ENCODE measurements around the gene KLK12. TPM values are rescaled to one million over a fixed set of nuclear protein-coding genes. Genes with fewer than 3 reads are reported as not detected.

Gene KLK12
- total and polyA plus RNA-seq, 10 donors, result 0.16 TPM; not detected in 9

DNA sequence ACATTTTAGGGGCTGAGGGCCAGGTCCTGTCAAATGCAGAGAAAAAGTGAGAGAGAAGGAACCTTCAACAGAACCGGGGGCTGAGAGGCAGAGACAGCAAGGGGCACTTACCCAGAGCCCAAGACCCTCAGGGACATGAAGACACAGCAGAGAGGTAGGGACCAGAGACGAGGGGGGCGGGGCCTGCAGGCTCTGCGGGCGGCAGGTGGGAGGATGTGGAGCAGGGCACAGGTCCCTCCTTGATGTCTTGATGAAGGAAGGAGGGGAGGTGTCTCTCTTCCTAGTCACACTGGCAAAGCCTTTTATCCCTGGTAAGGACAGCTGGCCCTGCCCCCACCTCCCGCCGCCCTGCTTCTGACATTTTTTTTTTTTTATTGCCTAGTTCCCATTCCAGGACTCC is 47.8 kb upstream of the KLK12 start, which contains the start of gene KLK14:
Gene KLK14, minus strand, starts transcription at position 277 of the 400 bp plus-strand sequence. Its CDS starts 273 bp downstream, at position 4.
- no peak for DNase-seq
- TF ChIP-seq, protein P1, sequence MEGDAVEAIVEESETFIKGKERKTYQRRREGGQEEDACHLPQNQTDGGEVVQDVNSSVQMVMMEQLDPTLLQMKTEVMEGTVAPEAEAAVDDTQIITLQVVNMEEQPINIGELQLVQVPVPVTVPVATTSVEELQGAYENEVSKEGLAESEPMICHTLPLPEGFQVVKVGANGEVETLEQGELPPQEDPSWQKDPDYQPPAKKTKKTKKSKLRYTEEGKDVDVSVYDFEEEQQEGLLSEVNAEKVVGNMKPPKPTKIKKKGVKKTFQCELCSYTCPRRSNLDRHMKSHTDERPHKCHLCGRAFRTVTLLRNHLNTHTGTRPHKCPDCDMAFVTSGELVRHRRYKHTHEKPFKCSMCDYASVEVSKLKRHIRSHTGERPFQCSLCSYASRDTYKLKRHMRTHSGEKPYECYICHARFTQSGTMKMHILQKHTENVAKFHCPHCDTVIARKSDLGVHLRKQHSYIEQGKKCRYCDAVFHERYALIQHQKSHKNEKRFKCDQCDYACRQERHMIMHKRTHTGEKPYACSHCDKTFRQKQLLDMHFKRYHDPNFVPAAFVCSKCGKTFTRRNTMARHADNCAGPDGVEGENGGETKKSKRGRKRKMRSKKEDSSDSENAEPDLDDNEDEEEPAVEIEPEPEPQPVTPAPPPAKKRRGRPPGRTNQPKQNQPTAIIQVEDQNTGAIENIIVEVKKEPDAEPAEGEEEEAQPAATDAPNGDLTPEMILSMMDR (IDR thresholded peaks at IDR 0.05 in 8 of 11, conservative IDR thresholded peaks at IDR 0.05 in 3 of 11), result no peak
- no peak for TF ChIP-seq POLR2AphosphoS5 (IDR thresholded peaks at IDR 0.05)
- TF ChIP-seq POLR2A (IDR thresholded peaks at IDR 0.05), result no peak
- H3K9me3 ChIP-seq, result no peaks in the 10 kb centered on the region
- H3K36me3 ChIP-seq, result no peaks in the 10 kb centered on the region
- H3K27ac ChIP-seq, result no peak within 1 kb of the TSS
- H3K4me1 ChIP-seq, result no peaks in the 10 kb centered on the region
- intact Hi-C loops (cut with DNase I; ENCODE audit: low total_unique reads), result no loop called here
- WGBS, 5 donors, result 24 to 54% (median 41%) methylated on average over 7 of the region's 7 CpGs
- H3K27me3 ChIP-seq (replicated peaks in 1 of 7), result peaks cover 0 to 18% (median 0%) of the 10 kb centered on the region in 7 donors
- H3K4me3 ChIP-seq, result no peak within 1 kb of the TSS

DNA sequence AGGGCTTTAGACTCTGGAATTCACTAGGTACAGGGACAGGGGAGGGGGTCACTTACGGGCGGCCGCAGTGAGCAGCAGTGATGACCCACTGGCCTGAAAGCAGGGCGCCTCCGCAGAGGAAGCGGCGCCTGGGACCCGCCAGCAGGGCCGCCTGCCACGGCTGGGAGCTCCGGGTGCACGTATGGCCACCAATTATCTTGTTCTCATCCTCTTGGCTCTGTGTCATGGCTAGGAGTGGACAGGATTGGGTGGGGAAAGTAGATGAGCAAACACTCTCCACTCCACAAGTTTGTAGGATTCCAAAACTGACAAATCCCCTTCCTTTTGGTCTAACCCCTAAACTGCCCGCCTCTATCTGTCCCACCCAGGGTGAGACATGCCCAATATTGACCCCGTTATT is 46.7 kb upstream of the KLK12 start:
- H3K9me3 ChIP-seq, result no peaks in the 10 kb centered on the region
- WGBS, 5 donors, result 86 to 93% (median 87%) methylated on average over 11 to 14 of the region's 14 CpGs
- no peak for DNase-seq
- peaks cover 0 to 18% (median 0%) of the 10 kb centered on the region in 7 donors for H3K27me3 ChIP-seq (replicated peaks in 1 of 7)
- intact Hi-C loops (cut with DNase I; ENCODE audit: low total_unique reads), result no loop called here
- TF ChIP-seq POLR2A (IDR thresholded peaks at IDR 0.05), result no peak
- TF ChIP-seq POLR2AphosphoS5 (IDR thresholded peaks at IDR 0.05), result no peak
- TF ChIP-seq, protein P1 (IDR thresholded peaks at IDR 0.05 in 8 of 11, conservative IDR thresholded peaks at IDR 0.05 in 3 of 11), result no peak
- H3K4me3 ChIP-seq, result no peak overlapping the region
- H3K27ac ChIP-seq, result no peak overlapping the region
- no peaks in the 10 kb centered on the region for H3K36me3 ChIP-seq
- H3K4me1 ChIP-seq, result no peaks in the 10 kb centered on the region

DNA sequence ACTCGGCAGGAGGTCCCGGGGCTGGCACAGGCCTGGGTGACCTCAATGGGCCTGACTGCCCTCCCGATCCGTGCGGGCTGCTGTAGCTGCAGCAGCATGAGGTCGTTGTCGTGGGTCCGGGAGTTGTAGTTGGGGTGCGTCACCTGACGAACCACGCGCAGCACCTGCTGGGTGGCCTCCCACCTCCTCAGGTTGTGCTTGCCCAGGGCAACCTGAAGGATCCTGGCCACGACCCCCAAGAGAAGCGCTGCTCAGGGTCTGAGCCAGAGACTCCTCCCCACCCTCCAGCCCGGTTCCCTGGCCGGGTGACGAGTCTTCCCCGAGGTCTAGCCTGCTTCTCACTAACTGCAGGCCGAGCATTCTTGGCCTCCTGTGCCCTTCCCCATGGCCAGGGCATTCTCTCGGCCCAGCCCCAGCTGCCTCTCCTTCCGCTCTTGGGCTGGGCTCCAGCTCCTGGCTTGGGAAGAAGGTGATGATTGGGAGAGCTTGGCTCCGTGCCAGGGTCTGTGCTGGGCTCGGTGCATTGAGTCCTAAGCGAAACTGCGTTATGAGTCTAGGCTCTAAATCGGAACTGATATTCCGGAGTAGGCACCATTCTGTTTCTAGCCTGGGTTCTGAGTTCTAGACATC is 44.8 kb upstream of the KLK12 start:
- 79 to 90% (median 88%) methylated on average over 21 to 27 of the region's 27 CpGs for WGBS, 5 donors
- TF ChIP-seq POLR2AphosphoS5 (IDR thresholded peaks at IDR 0.05) (no peak), POLR2A (IDR thresholded peaks at IDR 0.05) (no peak)
- TF ChIP-seq, protein P1 (IDR thresholded peaks at IDR 0.05 in 8 of 11, conservative IDR thresholded peaks at IDR 0.05 in 3 of 11), result no peak
- no peaks in the 10 kb centered on the region for H3K36me3 ChIP-seq
- peaks cover 0 to 2% (median 1%) of the 10 kb centered on the region in 8 donors for H3K9me3 ChIP-seq
- intact Hi-C loops (cut with DNase I; ENCODE audit: low total_unique reads), result no loop called here
- H3K4me3 ChIP-seq, result no peak overlapping the region
- DNase-seq, result no peak
- no peak overlapping the region for H3K27ac ChIP-seq
- peaks cover 0 to 19% (median 0%) of the 10 kb centered on the region in 7 donors for H3K27me3 ChIP-seq (replicated peaks in 1 of 7)
- no peaks in the 10 kb centered on the region for H3K4me1 ChIP-seq

DNA sequence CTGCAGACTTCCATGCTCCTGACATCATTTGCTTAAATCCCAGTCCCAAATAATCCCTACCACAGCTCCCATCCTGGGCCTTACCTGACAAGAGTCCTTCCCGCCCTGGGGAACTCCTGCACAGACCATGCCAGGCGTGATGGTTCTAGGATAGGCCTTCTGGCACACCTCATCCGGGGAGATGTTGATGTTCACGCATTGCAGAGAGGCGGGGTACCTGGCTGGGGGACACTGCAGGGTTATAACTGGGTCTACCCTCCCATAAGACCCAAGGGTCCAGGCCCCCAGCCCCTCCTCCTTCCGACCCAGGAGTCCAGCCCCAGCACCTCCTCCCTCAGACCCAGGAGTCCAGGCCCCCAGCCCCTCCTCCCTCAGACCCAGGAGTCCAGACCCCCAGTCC is 43.9 kb upstream of the KLK12 start:
- intact Hi-C loops (cut with DNase I; ENCODE audit: low total_unique reads), result no loop called here
- no peak for DNase-seq
- peaks cover 0 to 15% (median 0%) of the 10 kb centered on the region in 7 donors for H3K27me3 ChIP-seq (replicated peaks in 1 of 7)
- H3K4me3 ChIP-seq, result no peak overlapping the region
- H3K36me3 ChIP-seq, result no peaks in the 10 kb centered on the region
- no peaks in the 10 kb centered on the region for H3K4me1 ChIP-seq
- TF ChIP-seq POLR2AphosphoS5 (IDR thresholded peaks at IDR 0.05) (no peak), POLR2A (IDR thresholded peaks at IDR 0.05) (no peak)
- TF ChIP-seq, protein P1 (IDR thresholded peaks at IDR 0.05 in 8 of 11, conservative IDR thresholded peaks at IDR 0.05 in 3 of 11), result no peak
- H3K27ac ChIP-seq, result no peak overlapping the region
- H3K9me3 ChIP-seq, result peaks cover 0 to 11% (median 8%) of the 10 kb centered on the region in 8 donors
- 91 to 97% (median 94%) methylated on average over 6 of the region's 6 CpGs for WGBS, 5 donors
